ENCODE data around the gene LEAP2. TPM values are rescaled to one million over a fixed set of nuclear protein-coding genes. Genes with fewer than 3 reads are reported as not detected.

Gene LEAP2, protein sequence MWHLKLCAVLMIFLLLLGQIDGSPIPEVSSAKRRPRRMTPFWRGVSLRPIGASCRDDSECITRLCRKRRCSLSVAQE
- polyA plus RNA-seq = 1 to 10 TPM in 1 of 2 donors, under 1 TPM in 1; 0.73 to 2.2 TPM

DNA sequence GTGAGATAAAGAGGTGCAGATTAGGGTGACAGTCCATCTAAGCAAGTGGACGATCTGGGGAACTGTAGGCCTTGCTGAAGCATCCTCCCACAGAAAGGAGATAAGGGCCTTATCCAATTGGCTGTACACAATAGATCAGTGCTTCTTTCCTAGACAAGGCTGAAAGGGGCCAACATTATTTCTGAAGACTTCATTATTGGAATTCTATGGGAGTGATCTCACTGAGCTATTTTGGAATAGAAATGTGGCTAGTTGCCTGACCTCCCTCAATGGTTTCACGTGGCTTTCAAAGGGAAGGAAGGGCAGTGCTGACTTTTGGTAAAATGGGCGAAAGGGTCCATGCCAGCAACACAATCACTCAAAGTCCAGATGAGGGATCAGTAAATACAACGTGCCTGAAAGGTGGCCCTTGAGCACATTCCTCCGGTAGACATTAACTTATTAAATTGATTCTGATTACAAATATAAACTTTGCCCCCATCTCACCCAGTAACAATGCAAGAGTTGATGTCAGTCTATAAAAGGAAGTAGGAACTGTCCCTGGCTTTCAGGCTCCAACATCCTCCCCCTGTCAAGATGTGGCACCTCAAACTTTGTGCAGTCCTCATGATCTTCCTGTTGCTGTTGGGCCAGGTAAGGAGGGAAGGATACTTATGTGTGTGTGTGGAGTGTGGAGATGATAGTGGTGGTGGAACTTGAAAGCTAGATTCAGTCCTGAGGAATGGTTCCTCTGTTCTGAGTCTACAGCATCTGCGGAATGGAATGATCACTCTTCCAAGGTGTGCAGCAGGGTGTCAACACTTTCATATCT lies at the start of gene LEAP2:
Gene LEAP2, plus strand, starts transcription at position 550 of the 811 bp plus-strand sequence. Its CDS starts 27 bp downstream, at position 577.
- Histone ChIP-seq H3K27me3 (ENCODE audit: control insufficient read depth in 1 of 2, insufficient read depth in 2 of 2, low read length in 2 of 2) (no peaks in the 10 kb centered on the region), H3K4me3 (ENCODE audit: low read depth in 1 of 2, low read length in 2 of 2) (no peak within 1 kb of the TSS), H3K9me3 (ENCODE audit: control insufficient read depth in 2 of 2, insufficient read depth in 1 of 2, low read depth in 1 of 2, low read length in 1 of 2) (no peaks in the 10 kb centered on the region), H3K4me1 (ENCODE audit: control insufficient read depth in 2 of 2, insufficient read depth in 2 of 2, low read length in 1 of 2) (peaks cover 2 to 6% of the 10 kb centered on the region in 2 donors), H3K27ac (ENCODE audit: low read depth in 2 of 2, low read length in 1 of 2) (no peak within 1 kb of the TSS), H3K36me3 (ENCODE audit: control insufficient read depth in 2 of 2, insufficient read depth in 2 of 2, low read length in 1 of 2) (peaks cover 6 to 12% of the 10 kb centered on the region in 2 donors)
- 53 to 63% methylated on average over 6 of the region's 6 CpGs for WGBS, 2 donors

DNA sequence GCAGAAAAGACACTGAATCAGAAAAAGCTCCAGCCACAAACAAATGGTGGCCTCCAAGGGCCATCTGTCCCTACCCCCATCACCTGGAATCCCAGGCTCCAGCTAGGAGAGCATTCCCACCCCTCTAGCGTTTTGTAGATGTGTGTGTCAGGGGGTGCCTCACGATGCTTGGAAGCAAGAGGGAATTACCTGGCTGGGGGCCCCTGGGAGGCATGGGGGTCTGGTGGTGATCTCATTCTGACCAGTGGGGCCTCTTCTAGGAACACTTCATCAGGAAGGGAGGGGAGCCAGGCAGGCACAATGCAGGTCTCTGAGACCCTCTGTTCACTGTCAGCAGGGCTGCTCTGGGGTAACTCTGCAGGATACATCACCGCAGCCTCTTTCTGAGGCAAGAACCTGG lies 49.0 kb upstream of the LEAP2 start:
- H3K9me3 ChIP-seq (ENCODE audit: control insufficient read depth in 2 of 2, insufficient read depth in 1 of 2, low read depth in 1 of 2, low read length in 1 of 2) = peaks cover 0 to 3% of the 10 kb centered on the region in 2 donors
- no peaks in the 10 kb centered on the region for H3K27me3 ChIP-seq (ENCODE audit: control insufficient read depth in 1 of 2, insufficient read depth in 2 of 2, low read length in 2 of 2)
- H3K36me3 ChIP-seq (ENCODE audit: control insufficient read depth in 2 of 2, insufficient read depth in 2 of 2, low read length in 1 of 2) = peaks cover 5 to 6% of the 10 kb centered on the region in 2 donors
- no peak overlapping the region for H3K4me3 ChIP-seq (ENCODE audit: low read depth in 1 of 2, low read length in 2 of 2)
- 93 to 95% methylated on average over 3 of the region's 3 CpGs for WGBS, 2 donors
- no peak overlapping the region for H3K27ac ChIP-seq (ENCODE audit: low read depth in 2 of 2, low read length in 1 of 2)
- H3K4me1 ChIP-seq (ENCODE audit: control insufficient read depth in 2 of 2, insufficient read depth in 2 of 2, low read length in 1 of 2) = peaks cover 2 to 14% of the 10 kb centered on the region in 2 donors

GRCh38 chr5:132825033-132825833 lies 48.2 kb upstream of the LEAP2 start:
- Histone ChIP-seq H3K36me3 (ENCODE audit: control insufficient read depth in 2 of 2, insufficient read depth in 2 of 2, low read length in 1 of 2) (peaks cover 5 to 6% of the 10 kb centered on the region in 2 donors), H3K27ac (ENCODE audit: low read depth in 2 of 2, low read length in 1 of 2) (no peak overlapping the region), H3K4me1 (ENCODE audit: control insufficient read depth in 2 of 2, insufficient read depth in 2 of 2, low read length in 1 of 2) (peaks cover 0 to 18% of the 10 kb centered on the region in 2 donors), H3K4me3 (ENCODE audit: low read depth in 1 of 2, low read length in 2 of 2) (peak overlapping the region in 1 of 2 donors; percentile 43), H3K27me3 (ENCODE audit: control insufficient read depth in 1 of 2, insufficient read depth in 2 of 2, low read length in 2 of 2) (no peaks in the 10 kb centered on the region), H3K9me3 (ENCODE audit: control insufficient read depth in 2 of 2, insufficient read depth in 1 of 2, low read depth in 1 of 2, low read length in 1 of 2) (peaks cover 0 to 3% of the 10 kb centered on the region in 2 donors)
- 53 to 70% methylated on average over 46 to 71 of the region's 71 CpGs for WGBS, 2 donors

GRCh38 chr5:132825834-132826391 lies 47.6 kb upstream of the LEAP2 start:
- Histone ChIP-seq H3K4me3 (ENCODE audit: low read depth in 1 of 2, low read length in 2 of 2) (peak overlapping the region in 1 of 2 donors; percentile 43), H3K9me3 (ENCODE audit: control insufficient read depth in 2 of 2, insufficient read depth in 1 of 2, low read depth in 1 of 2, low read length in 1 of 2) (peaks cover 0 to 3% of the 10 kb centered on the region in 2 donors), H3K27ac (ENCODE audit: low read depth in 2 of 2, low read length in 1 of 2) (no peak overlapping the region), H3K4me1 (ENCODE audit: control insufficient read depth in 2 of 2, insufficient read depth in 2 of 2, low read length in 1 of 2) (peaks cover 0 to 18% of the 10 kb centered on the region in 2 donors), H3K36me3 (ENCODE audit: control insufficient read depth in 2 of 2, insufficient read depth in 2 of 2, low read length in 1 of 2) (peaks cover 5 to 6% of the 10 kb centered on the region in 2 donors), H3K27me3 (ENCODE audit: control insufficient read depth in 1 of 2, insufficient read depth in 2 of 2, low read length in 2 of 2) (no peaks in the 10 kb centered on the region)
- 50 to 52% methylated on average over 39 to 43 of the region's 43 CpGs for WGBS, 2 donors

DNA sequence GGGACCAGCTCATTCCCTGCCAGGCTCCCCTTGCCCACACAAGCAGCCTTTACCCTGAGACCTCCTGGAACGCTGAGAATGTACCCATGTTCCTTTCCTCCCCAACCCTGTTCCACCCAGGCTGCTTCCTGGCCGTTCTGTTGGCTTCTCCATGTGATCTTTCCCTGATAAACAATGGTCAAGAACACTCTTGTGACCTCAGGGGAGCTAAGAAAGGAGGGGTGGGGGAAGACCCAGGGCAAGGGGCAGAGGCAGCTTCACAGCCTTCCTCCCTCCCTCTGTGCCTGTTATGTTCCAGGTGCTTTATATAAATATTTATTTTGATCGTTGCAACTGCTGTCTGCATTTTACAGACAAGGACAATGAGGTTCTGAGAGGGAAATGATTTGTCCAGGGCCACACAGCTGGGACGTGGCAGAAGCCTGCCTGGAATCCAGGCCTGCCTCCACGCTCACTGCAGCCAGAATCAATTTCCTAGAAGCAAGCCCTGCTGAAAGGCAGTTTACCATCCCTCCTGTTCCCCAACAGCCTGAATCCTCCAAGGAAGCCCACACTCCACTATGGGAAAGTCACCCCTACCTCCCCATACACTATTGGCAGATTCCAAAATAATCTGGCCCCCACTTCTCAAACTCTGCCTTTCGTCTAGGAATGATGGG lies 46.9 kb upstream of the LEAP2 start:
- Histone ChIP-seq H3K4me3 (ENCODE audit: low read depth in 1 of 2, low read length in 2 of 2) (no peak overlapping the region), H3K27ac (ENCODE audit: low read depth in 2 of 2, low read length in 1 of 2) (no peak overlapping the region), H3K27me3 (ENCODE audit: control insufficient read depth in 1 of 2, insufficient read depth in 2 of 2, low read length in 2 of 2) (no peaks in the 10 kb centered on the region), H3K36me3 (ENCODE audit: control insufficient read depth in 2 of 2, insufficient read depth in 2 of 2, low read length in 1 of 2) (peaks cover 5 to 6% of the 10 kb centered on the region in 2 donors), H3K4me1 (ENCODE audit: control insufficient read depth in 2 of 2, insufficient read depth in 2 of 2, low read length in 1 of 2) (peaks cover 0 to 18% of the 10 kb centered on the region in 2 donors), H3K9me3 (ENCODE audit: control insufficient read depth in 2 of 2, insufficient read depth in 1 of 2, low read depth in 1 of 2, low read length in 1 of 2) (peaks cover 0 to 3% of the 10 kb centered on the region in 2 donors)
- WGBS, 2 donors = 82% methylated on average over 6 of the region's 6 CpGs

- no peaks in the 10 kb centered on the region for H3K27me3 ChIP-seq (ENCODE audit: control insufficient read depth in 1 of 2, insufficient read depth in 2 of 2, low read length in 2 of 2)
- H3K4me1 ChIP-seq (ENCODE audit: control insufficient read depth in 2 of 2, insufficient read depth in 2 of 2, low read length in 1 of 2) = peaks cover 0 to 14% of the 10 kb centered on the region in 2 donors
These were observed 45.4 kb upstream of the LEAP2 start for GRCh38 chr5:132827943-132828673.

GRCh38 chr5:132828846-132829494 lies 44.5 kb upstream of the LEAP2 start:
- 65 to 73% methylated on average over 4 of the region's 4 CpGs for WGBS, 2 donors
- H3K27ac ChIP-seq (ENCODE audit: low read depth in 2 of 2, low read length in 1 of 2) = no peak overlapping the region

More at GRCh38 chr5:132827943-132828673, 45.4 kb upstream of the LEAP2 start:
- H3K9me3 ChIP-seq (ENCODE audit: control insufficient read depth in 2 of 2, insufficient read depth in 1 of 2, low read depth in 1 of 2, low read length in 1 of 2) = peaks cover 0 to 3% of the 10 kb centered on the region in 2 donors
- peaks cover 5 to 6% of the 10 kb centered on the region in 2 donors for H3K36me3 ChIP-seq (ENCODE audit: control insufficient read depth in 2 of 2, insufficient read depth in 2 of 2, low read length in 1 of 2)
- 91 to 94% methylated on average over 4 of the region's 4 CpGs for WGBS, 2 donors
- no peak overlapping the region for H3K4me3 ChIP-seq (ENCODE audit: low read depth in 1 of 2, low read length in 2 of 2)
- H3K27ac ChIP-seq (ENCODE audit: low read depth in 2 of 2, low read length in 1 of 2) = no peak overlapping the region

GRCh38 chr5:132829742-132830435 lies 43.6 kb upstream of the LEAP2 start:
- WGBS, 2 donors = 2 to 3% methylated on average over 70 to 75 of the region's 75 CpGs
- peaks cover 0 to 11% of the 10 kb centered on the region in 2 donors for H3K4me1 ChIP-seq (ENCODE audit: control insufficient read depth in 2 of 2, insufficient read depth in 2 of 2, low read length in 1 of 2)
- peaks cover 0 to under 1% of the 10 kb centered on the region in 2 donors for H3K36me3 ChIP-seq (ENCODE audit: control insufficient read depth in 2 of 2, insufficient read depth in 2 of 2, low read length in 1 of 2)
- H3K27me3 ChIP-seq (ENCODE audit: control insufficient read depth in 1 of 2, insufficient read depth in 2 of 2, low read length in 2 of 2) = no peaks in the 10 kb centered on the region
- H3K4me3 ChIP-seq (ENCODE audit: low read depth in 1 of 2, low read length in 2 of 2) = peak overlapping the region; percentile 57 to 85
- peak overlapping the region; percentile 46 to 74 for H3K27ac ChIP-seq (ENCODE audit: low read depth in 2 of 2, low read length in 1 of 2)
- peaks cover 0 to 3% of the 10 kb centered on the region in 2 donors for H3K9me3 ChIP-seq (ENCODE audit: control insufficient read depth in 2 of 2, insufficient read depth in 1 of 2, low read depth in 1 of 2, low read length in 1 of 2)

More at GRCh38 chr5:132828846-132829494, 44.5 kb upstream of the LEAP2 start:
- Histone ChIP-seq H3K9me3 (ENCODE audit: control insufficient read depth in 2 of 2, insufficient read depth in 1 of 2, low read depth in 1 of 2, low read length in 1 of 2) (peaks cover 0 to 3% of the 10 kb centered on the region in 2 donors), H3K4me1 (ENCODE audit: control insufficient read depth in 2 of 2, insufficient read depth in 2 of 2, low read length in 1 of 2) (peaks cover 0 to 11% of the 10 kb centered on the region in 2 donors), H3K4me3 (ENCODE audit: low read depth in 1 of 2, low read length in 2 of 2) (no peak overlapping the region), H3K36me3 (ENCODE audit: control insufficient read depth in 2 of 2, insufficient read depth in 2 of 2, low read length in 1 of 2) (peaks cover 4 to 5% of the 10 kb centered on the region in 2 donors), H3K27me3 (ENCODE audit: control insufficient read depth in 1 of 2, insufficient read depth in 2 of 2, low read length in 2 of 2) (no peaks in the 10 kb centered on the region)
